ENCODE data around the gene AFP. TPM values are rescaled to one million over a fixed set of nuclear protein-coding genes. Genes with fewer than 3 reads are reported as not detected.
A peak's percentile ranks its signal among the peaks of the same experiment; 100 is the strongest.
"Not testable (repeated sequence)": the region's sequence is repeated elsewhere in the genome, so short reads cannot be mapped to it uniquely, and the experiment has no call there.

Gene AFP
- total RNA-seq (2014; rRNA removed) (0.40 TPM in 1 of 2 replicates, not detected in the other), Bru-seq, nascent RNA (percentile 7 among the genes with signal in this experiment), BruChase-seq, experiment 1, labeled RNA remaining after a 6-hour chase (percentile 4 among the genes with signal in this experiment), BruChase-seq, experiment 2, labeled RNA remaining after a 2-hour chase (percentile 9 among the genes with signal in this experiment)
- long read RNA-seq = 0 reads

DNA sequence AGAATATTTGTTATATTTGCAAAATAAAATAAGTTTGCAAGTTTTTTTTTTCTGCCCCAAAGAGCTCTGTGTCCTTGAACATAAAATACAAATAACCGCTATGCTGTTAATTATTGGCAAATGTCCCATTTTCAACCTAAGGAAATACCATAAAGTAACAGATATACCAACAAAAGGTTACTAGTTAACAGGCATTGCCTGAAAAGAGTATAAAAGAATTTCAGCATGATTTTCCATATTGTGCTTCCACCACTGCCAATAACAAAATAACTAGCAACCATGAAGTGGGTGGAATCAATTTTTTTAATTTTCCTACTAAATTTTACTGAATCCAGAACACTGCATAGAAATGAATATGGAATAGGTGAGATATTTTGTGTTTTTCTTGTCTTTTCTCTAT lies at the start of gene AFP:
Gene AFP, plus strand, starts transcription at position 238 of the 400 bp plus-strand sequence. Its CDS starts 42 bp downstream, at position 280.
- H3K79me2 ChIP-seq (ENCODE audit: low read length) = no peaks in the 10 kb centered on the region
- DNase-seq (no peak), ATAC-seq (no peak)
- no peaks in the 10 kb centered on the region for H3K36me3 ChIP-seq (ENCODE audit: low read depth, low read length)
- ChIA-PET POLR2A (ENCODE audit: unreplicated experiment) (no interaction called here), CTCF (interaction anchor here (0.7 kb wide), 1 partner anchor 95 kb away, joined by 3 read pairs; no protein-coding TSS in a partner anchor)
- no peaks in the 10 kb centered on the region for H3K9me3 ChIP-seq (ENCODE audit: low read length)
- no peak within 1 kb of the TSS for H3K4me2 ChIP-seq (ENCODE audit: low read length)
- H3F3A ChIP-seq (ENCODE audit: low read length, unreplicated experiment) = no peaks in the 10 kb centered on the region
- peaks cover 7% of the 10 kb centered on the region; the same call in 1 of the 2 replicates for H3K4me1 ChIP-seq (ENCODE audit: insufficient read depth, low read length)
- H4K20me1 ChIP-seq (ENCODE audit: low read length) = no peaks in the 10 kb centered on the region
- TF ChIP-seq EZH2 (IDR thresholded peaks at IDR 0.05; ENCODE audit: low read length, unreplicated experiment) (no peak), EZH2phosphoT487 (IDR thresholded peaks at IDR 0.05; ENCODE audit: borderline replicate concordance, low read length) (no peak)
- TF ChIP-seq, protein P1, sequence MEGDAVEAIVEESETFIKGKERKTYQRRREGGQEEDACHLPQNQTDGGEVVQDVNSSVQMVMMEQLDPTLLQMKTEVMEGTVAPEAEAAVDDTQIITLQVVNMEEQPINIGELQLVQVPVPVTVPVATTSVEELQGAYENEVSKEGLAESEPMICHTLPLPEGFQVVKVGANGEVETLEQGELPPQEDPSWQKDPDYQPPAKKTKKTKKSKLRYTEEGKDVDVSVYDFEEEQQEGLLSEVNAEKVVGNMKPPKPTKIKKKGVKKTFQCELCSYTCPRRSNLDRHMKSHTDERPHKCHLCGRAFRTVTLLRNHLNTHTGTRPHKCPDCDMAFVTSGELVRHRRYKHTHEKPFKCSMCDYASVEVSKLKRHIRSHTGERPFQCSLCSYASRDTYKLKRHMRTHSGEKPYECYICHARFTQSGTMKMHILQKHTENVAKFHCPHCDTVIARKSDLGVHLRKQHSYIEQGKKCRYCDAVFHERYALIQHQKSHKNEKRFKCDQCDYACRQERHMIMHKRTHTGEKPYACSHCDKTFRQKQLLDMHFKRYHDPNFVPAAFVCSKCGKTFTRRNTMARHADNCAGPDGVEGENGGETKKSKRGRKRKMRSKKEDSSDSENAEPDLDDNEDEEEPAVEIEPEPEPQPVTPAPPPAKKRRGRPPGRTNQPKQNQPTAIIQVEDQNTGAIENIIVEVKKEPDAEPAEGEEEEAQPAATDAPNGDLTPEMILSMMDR (conservative IDR thresholded peaks at IDR 0.05; ENCODE audit: low read depth, low read length) = no peak
- no TSS peak for BruUV-seq (replicated peaks)
- H3K9me2 ChIP-seq (replicated peaks; ENCODE audit: low read length) = no peaks in the 10 kb centered on the region
- peaks cover 41% of the 10 kb centered on the region for H3K27me3 ChIP-seq (ENCODE audit: low read length)
- intact Hi-C loops (cut with micrococcal nuclease) = no loop called here
- H3K27ac ChIP-seq (ENCODE audit: low read length) = no peak within 1 kb of the TSS
- no peak within 1 kb of the TSS for H2AFZ ChIP-seq (ENCODE audit: low read length)
- H3K4me3 ChIP-seq (ENCODE audit: low read length) = no peak within 1 kb of the TSS
- no peak within 1 kb of the TSS for H3K9ac ChIP-seq (ENCODE audit: low read length)

DNA sequence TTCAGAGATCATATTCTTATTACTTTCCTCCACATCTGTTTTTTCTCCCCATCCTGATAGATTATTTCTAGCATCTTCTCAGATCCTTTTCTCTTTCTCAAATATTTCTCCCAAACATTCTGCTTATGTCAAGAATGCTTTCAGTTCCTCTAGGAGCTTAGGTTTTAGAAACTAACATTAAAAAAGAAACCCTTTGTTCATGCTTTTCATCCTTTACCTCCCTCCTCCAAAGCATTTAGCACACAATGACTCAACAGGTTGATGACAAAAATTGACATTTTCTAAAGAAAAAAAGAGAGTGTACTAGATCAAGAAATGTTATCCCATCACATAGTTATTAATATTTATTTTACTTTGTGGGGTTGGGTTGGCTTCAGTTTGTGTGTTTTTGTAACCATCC lies 48.5 kb upstream of the AFP start:
- ATAC-seq = no peak
- CTCF ChIA-PET = no interaction called here

DNA sequence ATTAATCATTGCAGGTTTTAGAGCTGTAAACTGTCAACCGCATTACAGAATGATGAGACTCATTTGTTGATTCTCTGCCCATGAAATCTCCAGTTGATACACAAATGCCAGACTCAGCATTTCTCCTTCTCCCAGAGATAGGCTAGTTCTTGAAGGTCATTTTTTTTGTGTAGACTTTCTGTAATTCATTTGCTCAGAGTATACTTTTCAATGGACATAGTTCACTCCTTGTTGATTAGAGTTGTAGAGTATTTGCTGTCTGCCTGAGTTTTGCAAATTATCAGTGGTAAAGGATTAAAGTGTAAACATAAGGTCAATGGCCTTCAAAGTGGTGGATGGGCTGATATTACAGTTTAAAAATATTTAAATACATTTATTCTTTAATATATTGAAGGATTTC lies 47.1 kb upstream of the AFP start:
- no peak for ATAC-seq
- Histone ChIP-seq H3K4me3 (ENCODE audit: low read length) (no peak overlapping the region), H3K9me3 (ENCODE audit: low read length) (no peaks in the 10 kb centered on the region), H4K20me1 (ENCODE audit: low read length) (no peaks in the 10 kb centered on the region), H3K27me3 (ENCODE audit: low read length) (peaks cover 51% of the 10 kb centered on the region), H3K36me3 (ENCODE audit: low read depth, low read length) (no peaks in the 10 kb centered on the region), H3K4me1 (ENCODE audit: insufficient read depth, low read length) (no peaks in the 10 kb centered on the region), H3K9ac (ENCODE audit: low read length) (no peak overlapping the region), H3K27ac (ENCODE audit: low read length) (no peak overlapping the region), H3F3A (ENCODE audit: low read length, unreplicated experiment) (no peaks in the 10 kb centered on the region), H3K9me2 (replicated peaks; ENCODE audit: low read length) (no peaks in the 10 kb centered on the region), H2AFZ (ENCODE audit: low read length) (no peak overlapping the region), H3K79me2 (ENCODE audit: low read length) (no peaks in the 10 kb centered on the region), H3K4me2 (ENCODE audit: low read length) (no peak overlapping the region)
- TF ChIP-seq, protein P1 (conservative IDR thresholded peaks at IDR 0.05; ENCODE audit: low read depth, low read length) = no peak
- TF ChIP-seq EZH2 (IDR thresholded peaks at IDR 0.05; ENCODE audit: low read length, unreplicated experiment) (no peak), EZH2phosphoT487 (IDR thresholded peaks at IDR 0.05; ENCODE audit: borderline replicate concordance, low read length) (no peak)
- no peak for DNase-seq
- intact Hi-C loops (cut with micrococcal nuclease) = no loop called here
- ChIA-PET POLR2A (ENCODE audit: unreplicated experiment) (no interaction called here), CTCF (no interaction called here)
- BruUV-seq (replicated peaks) = no TSS peak

More for the DNA sequence above, 48.5 kb upstream of the AFP start:
- Histone ChIP-seq H3K4me2 (ENCODE audit: low read length) (no peak overlapping the region), H3K27ac (ENCODE audit: low read length) (no peak overlapping the region), H3K4me1 (ENCODE audit: insufficient read depth, low read length) (no peaks in the 10 kb centered on the region), H3K9ac (ENCODE audit: low read length) (no peak overlapping the region), H3K27me3 (ENCODE audit: low read length) (peaks cover 42% of the 10 kb centered on the region), H3K9me3 (ENCODE audit: low read length) (no peaks in the 10 kb centered on the region), H3K79me2 (ENCODE audit: low read length) (no peaks in the 10 kb centered on the region), H3K36me3 (ENCODE audit: low read depth, low read length) (no peaks in the 10 kb centered on the region), H3F3A (ENCODE audit: low read length, unreplicated experiment) (no peaks in the 10 kb centered on the region), H4K20me1 (ENCODE audit: low read length) (no peaks in the 10 kb centered on the region), H2AFZ (ENCODE audit: low read length) (no peak overlapping the region), H3K4me3 (ENCODE audit: low read length) (no peak overlapping the region), H3K9me2 (replicated peaks; ENCODE audit: low read length) (no peaks in the 10 kb centered on the region)
- intact Hi-C loops (cut with micrococcal nuclease) = no loop called here
- TF ChIP-seq EZH2phosphoT487 (IDR thresholded peaks at IDR 0.05; ENCODE audit: borderline replicate concordance, low read length) (no peak), EZH2 (IDR thresholded peaks at IDR 0.05; ENCODE audit: low read length, unreplicated experiment) (no peak)
- TF ChIP-seq, protein P1 (conservative IDR thresholded peaks at IDR 0.05; ENCODE audit: low read depth, low read length) = no peak
- no peak for DNase-seq
- no TSS peak for BruUV-seq (replicated peaks)
- POLR2A ChIA-PET (ENCODE audit: unreplicated experiment) = interaction anchor here (0.8 kb wide), 1 partner anchor 275 kb away, joined by 6 read pairs; no protein-coding TSS in a partner anchor

DNA sequence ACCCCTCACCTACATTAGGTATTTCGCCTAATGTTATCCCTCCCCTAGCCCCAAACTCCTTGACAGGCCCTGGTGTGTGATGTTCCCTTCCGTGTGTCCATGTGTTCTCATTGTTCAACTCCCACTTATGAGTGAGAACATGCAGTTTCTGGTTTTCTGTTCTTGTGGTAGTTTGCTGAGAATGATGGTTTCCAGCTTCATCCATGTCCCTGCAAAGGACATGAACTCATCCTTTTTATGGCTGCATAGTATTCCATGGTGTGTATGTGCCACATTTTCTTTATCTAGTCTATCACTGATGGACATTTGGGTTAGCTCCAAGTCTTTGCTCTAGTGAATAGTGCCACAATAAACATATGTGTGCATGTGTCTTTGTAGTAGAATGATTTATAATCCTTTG lies 46.4 kb upstream of the AFP start:
- peaks cover 52% of the 10 kb centered on the region for H3K27me3 ChIP-seq (ENCODE audit: low read length)
- H3K79me2 ChIP-seq (ENCODE audit: low read length); DNase-seq; H3F3A ChIP-seq (ENCODE audit: low read length, unreplicated experiment); CTCF ChIA-PET; H4K20me1 ChIP-seq (ENCODE audit: low read length); BruUV-seq (replicated peaks); H3K9me2 ChIP-seq (replicated peaks; ENCODE audit: low read length); ATAC-seq; H2AFZ ChIP-seq (ENCODE audit: low read length); H3K27ac ChIP-seq (ENCODE audit: low read length); H3K36me3 ChIP-seq (ENCODE audit: low read depth, low read length); H3K4me2 ChIP-seq (ENCODE audit: low read length); H3K9ac ChIP-seq (ENCODE audit: low read length); H3K9me3 ChIP-seq (ENCODE audit: low read length); H3K4me3 ChIP-seq (ENCODE audit: low read length); H3K4me1 ChIP-seq (ENCODE audit: insufficient read depth, low read length); POLR2A ChIA-PET (ENCODE audit: unreplicated experiment): not testable (repeated sequence)
- intact Hi-C loops (cut with micrococcal nuclease) = loop anchor here (5.0 kb wide), 1 partner anchor 37 kb away; no protein-coding TSS in a partner anchor

Measured in PC-3 (cell line).